Caco-2 (cell line): ENCODE measurements around the gene IFT81. TPM values are rescaled to one million over a fixed set of nuclear protein-coding genes. Genes with fewer than 3 reads are reported as not detected.

Experiments used
- BruUV-seq: library from RNA; stranded (reverse); fragments of 400-500 nt; replicated peaks from 2 replicates; lab custom pipeline; 2021; lab: Mats Ljungman, UMichigan
- CTCF ChIA-PET: fragments of 300-600 bp; sonication (Branson Sonifier 250); formaldehyde crosslinking; loops from one replicate; lab custom pipeline; 2022; ENCODE audit warnings: antibody characterized with exemption; lab: Charles Lee
- POLR2A ChIA-PET: fragments of 300-600 bp; sonication (Branson Sonifier 250); formaldehyde crosslinking; loops from one replicate; lab custom pipeline; 2022; ENCODE audit warnings: antibody characterized with exemption; lab: Charles Lee
- DNase-seq, 2 experiments: peaks; one replicate each; pipeline versions ENCODE4 v3.0.0 to v3.0.0-alpha.2; 2020 to 2022
- H3K27me3 ChIP-seq: replicated peaks from 2 replicates; pipeline ENCODE4 v1.6.0; 2011; ENCODE audit warnings: low read length; ENCODE audit not compliant: control insufficient read depth, insufficient read depth
- H3K36me3 ChIP-seq: 2 replicates; pipeline ENCODE4 v1.5.1; 2011; ENCODE audit warnings: low read length; ENCODE audit not compliant: control insufficient read depth, insufficient read depth
- H3K4me1 ChIP-seq: fragments of 250-450 bp; sonication (Bioruptor Pico); 2 replicates; pipeline ENCODE4 v1.5.1; 2020; ENCODE audit warnings: mild to moderate bottlenecking
- H3K4me3 ChIP-seq: 2 replicates; pipeline ENCODE4 v1.5.1; 2011; ENCODE audit warnings: low read depth, mild to moderate bottlenecking, control low read depth, low read length
- H3K9me3 ChIP-seq: fragments of 250-450 bp; sonication (Bioruptor Pico); 2 replicates; pipeline ENCODE4 v1.5.1; 2020; ENCODE audit warnings: mild to moderate bottlenecking, moderate library complexity
- H3K27ac Mint-ChIP-seq: one replicate; pipeline ENCODE4 v1.8.0; 2022; ENCODE audit warnings: mixed read lengths; ENCODE audit not compliant: unreplicated experiment
- H3K27me3 Mint-ChIP-seq: one replicate; pipeline ENCODE4 v1.8.0; 2022; ENCODE audit warnings: mixed read lengths; ENCODE audit not compliant: insufficient read depth, unreplicated experiment
- H3K36me3 Mint-ChIP-seq: one replicate; pipeline ENCODE4 v1.8.0; 2022; ENCODE audit warnings: mild to moderate bottlenecking, mixed read lengths; ENCODE audit not compliant: insufficient read depth, unreplicated experiment
- H3K4me1 Mint-ChIP-seq: one replicate; pipeline ENCODE4 v1.8.0; 2022; ENCODE audit warnings: low read depth, mixed read lengths; ENCODE audit not compliant: unreplicated experiment
- H3K4me3 Mint-ChIP-seq: one replicate; pipeline ENCODE4 v1.8.0; 2022; ENCODE audit warnings: mild to moderate bottlenecking, moderate library complexity, mixed read lengths; ENCODE audit not compliant: unreplicated experiment
- H3K9me3 Mint-ChIP-seq: one replicate; pipeline ENCODE4 v1.8.0; 2022; ENCODE audit warnings: mixed read lengths; ENCODE audit not compliant: unreplicated experiment
- intact Hi-C: fragments of 100-400 bp; cut with micrococcal nuclease; formaldehyde crosslinking; loops from one replicate; pipeline ENCODE4 v1.10.0; 2022; ENCODE audit not compliant: unreplicated experiment
- total RNA-seq: library from RNA; stranded (reverse); gene quantifications from 2 replicates; pipeline ENCODE4 v1.2.3, GENCODE V29; 2022
- TF ChIP-seq, protein P1 (sequence below), 2 experiments: fragments of 200-600 bp in 1 of 2; IDR thresholded peaks; 1 replicate in 1 of 2; 2 replicates in 1 of 2; pipeline versions ENCODE4 v1.5.1 to v1.8.0; 2011 to 2022; ENCODE audit warnings: antibody characterized with exemption in 1 of 2, control low read depth in 1 of 2, inconsistent platforms in 1 of 2, low read depth in 1 of 2, low read length in 1 of 2, mild to moderate bottlenecking in 1 of 2, moderate library complexity in 1 of 2; ENCODE audit not compliant: insufficient read depth in 1 of 2, severe bottlenecking in 1 of 2, unreplicated experiment in 1 of 2

IFT81 gene
- total RNA-seq, 1 experiment from 2014 or later: 5.9 TPM

DNA sequence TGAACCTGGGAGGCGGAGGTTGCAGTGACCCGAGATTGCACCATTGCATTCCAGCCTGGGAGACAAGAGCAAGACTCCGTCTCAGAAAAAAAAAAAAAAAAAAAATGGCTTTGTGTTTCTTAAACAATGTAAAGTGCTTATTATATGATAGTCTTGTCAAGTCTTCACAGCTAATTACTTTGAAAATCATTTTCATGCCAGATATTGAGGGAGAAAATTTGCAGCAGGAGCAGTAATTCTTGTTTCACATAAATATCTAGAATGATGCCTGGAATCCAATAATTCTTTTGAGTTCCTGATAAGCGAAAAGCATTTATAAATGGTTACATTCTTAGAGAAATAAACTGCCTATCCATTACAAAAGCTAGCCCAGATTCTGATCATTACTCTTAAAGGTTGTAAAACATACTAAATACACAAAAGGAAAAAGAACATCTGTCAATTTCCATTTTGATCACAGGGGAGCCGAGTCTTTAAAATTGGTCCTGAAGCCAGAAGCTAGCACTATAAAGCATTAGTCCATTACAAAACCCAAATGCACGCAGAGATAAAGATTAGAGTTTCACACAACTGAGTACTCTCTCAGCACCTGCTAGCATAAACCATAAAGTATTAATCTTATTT lies 50.3 kb downstream of the IFT81 start:
- no peak overlapping the region for H3K4me3 Mint-ChIP-seq
- no peaks in the 10 kb centered on the region for H3K4me1 Mint-ChIP-seq
- H3K27me3 Mint-ChIP-seq: no peaks in the 10 kb centered on the region
- intact Hi-C loops: no loop called here
- no peaks in the 10 kb centered on the region for H3K9me3 Mint-ChIP-seq
- DNase-seq: peak; percentile 18 to 40
- TF ChIP-seq, protein P1, sequence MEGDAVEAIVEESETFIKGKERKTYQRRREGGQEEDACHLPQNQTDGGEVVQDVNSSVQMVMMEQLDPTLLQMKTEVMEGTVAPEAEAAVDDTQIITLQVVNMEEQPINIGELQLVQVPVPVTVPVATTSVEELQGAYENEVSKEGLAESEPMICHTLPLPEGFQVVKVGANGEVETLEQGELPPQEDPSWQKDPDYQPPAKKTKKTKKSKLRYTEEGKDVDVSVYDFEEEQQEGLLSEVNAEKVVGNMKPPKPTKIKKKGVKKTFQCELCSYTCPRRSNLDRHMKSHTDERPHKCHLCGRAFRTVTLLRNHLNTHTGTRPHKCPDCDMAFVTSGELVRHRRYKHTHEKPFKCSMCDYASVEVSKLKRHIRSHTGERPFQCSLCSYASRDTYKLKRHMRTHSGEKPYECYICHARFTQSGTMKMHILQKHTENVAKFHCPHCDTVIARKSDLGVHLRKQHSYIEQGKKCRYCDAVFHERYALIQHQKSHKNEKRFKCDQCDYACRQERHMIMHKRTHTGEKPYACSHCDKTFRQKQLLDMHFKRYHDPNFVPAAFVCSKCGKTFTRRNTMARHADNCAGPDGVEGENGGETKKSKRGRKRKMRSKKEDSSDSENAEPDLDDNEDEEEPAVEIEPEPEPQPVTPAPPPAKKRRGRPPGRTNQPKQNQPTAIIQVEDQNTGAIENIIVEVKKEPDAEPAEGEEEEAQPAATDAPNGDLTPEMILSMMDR (IDR thresholded peaks at IDR 0.05; ENCODE audit: insufficient read depth in 1 of 2, low read depth in 1 of 2, low read length in 1 of 2, severe bottlenecking in 1 of 2, unreplicated experiment in 1 of 2): no peak
- H3K27ac Mint-ChIP-seq: no peak overlapping the region
- Histone ChIP-seq H3K9me3 (no peaks in the 10 kb centered on the region), H3K27me3 (no peaks in the 10 kb centered on the region), H3K4me3 (no peak overlapping the region), H3K36me3 (no peaks in the 10 kb centered on the region; the same call in 1 of the 2 replicates), H3K4me1 (0 out of 2 replicates have a peak, but pooled peaks cover 4% of the 10 kb centered on the region)
- ChIA-PET CTCF (interaction anchor here (0.5 to 0.7 kb wide), 4 partner anchors 13 to 135 kb away, joined by 3 to 6 read pairs (median 6); no protein-coding TSS in a partner anchor), POLR2A (no interaction called here)
- BruUV-seq: no TSS peak
- no peaks in the 10 kb centered on the region for H3K36me3 Mint-ChIP-seq

DNA sequence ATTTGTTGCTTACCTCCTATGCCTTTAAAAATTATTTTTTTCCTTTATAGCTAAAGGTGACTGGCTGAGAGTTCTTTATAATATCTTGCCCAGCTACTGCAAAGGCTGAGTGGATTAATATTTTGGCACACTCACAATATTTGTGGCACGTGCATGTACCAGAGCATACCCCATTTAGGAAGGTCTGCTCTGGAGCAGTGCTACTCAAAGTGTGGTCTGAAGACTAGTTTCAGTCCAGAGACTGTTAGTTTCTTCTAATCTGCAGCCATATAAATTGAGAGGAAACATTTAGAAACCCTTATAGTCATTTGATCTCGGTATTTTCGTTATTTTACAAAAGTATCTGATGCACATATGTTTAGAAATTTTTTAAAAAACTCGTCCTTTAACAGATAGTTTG lies 51.0 kb downstream of the IFT81 start:
- 0 out of 2 replicates have a peak, but pooled peaks cover 4% of the 10 kb centered on the region for H3K4me1 ChIP-seq
- no peaks in the 10 kb centered on the region; the same call in 1 of the 2 replicates for H3K36me3 ChIP-seq
- CTCF ChIA-PET: interaction anchor here (0.5 kb wide), 1 partner anchor 76 kb away, joined by 6 read pairs; no protein-coding TSS in a partner anchor
- Mint-ChIP-seq H3K9me3 (no peaks in the 10 kb centered on the region), H3K27me3 (no peaks in the 10 kb centered on the region), H3K27ac (no peak overlapping the region), H3K4me1 (no peaks in the 10 kb centered on the region), H3K36me3 (no peaks in the 10 kb centered on the region), H3K4me3 (no peak overlapping the region)
- TF ChIP-seq, protein P1 (IDR thresholded peaks at IDR 0.05; ENCODE audit: insufficient read depth in 1 of 2, low read depth in 1 of 2, low read length in 1 of 2, severe bottlenecking in 1 of 2, unreplicated experiment in 1 of 2): no peak
- intact Hi-C loops: no loop called here
- no peaks in the 10 kb centered on the region for H3K27me3 ChIP-seq
- no TSS peak for BruUV-seq
- POLR2A ChIA-PET: interaction anchor here (0.6 kb wide), 1 partner anchor 113 kb away, joined by 3 read pairs; no protein-coding TSS in a partner anchor
- DNase-seq: no peak
- no peaks in the 10 kb centered on the region for H3K9me3 ChIP-seq
- H3K4me3 ChIP-seq: no peak overlapping the region

DNA sequence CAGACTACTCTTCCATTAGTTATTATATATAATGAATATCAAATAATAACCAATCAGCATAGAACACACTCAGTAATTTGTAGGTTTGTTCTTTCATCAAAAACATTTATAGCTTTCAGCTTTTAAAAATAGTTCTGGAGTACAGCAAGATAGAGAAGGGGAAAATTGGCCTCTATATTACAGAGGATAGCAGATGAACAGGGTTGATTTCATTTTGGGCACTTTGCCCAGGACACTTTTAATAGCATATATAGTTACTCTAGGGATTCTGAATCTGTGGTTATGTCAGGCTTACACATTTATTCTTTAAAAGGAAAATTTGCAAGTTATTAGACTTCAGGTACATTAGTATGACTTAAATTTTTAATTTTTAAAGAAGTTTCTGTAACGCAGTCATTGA lies 52.6 kb downstream of the IFT81 start:
- Histone ChIP-seq H3K4me3 (no peak overlapping the region), H3K4me1 (no peaks in the 10 kb centered on the region), H3K27me3 (no peaks in the 10 kb centered on the region), H3K36me3 (no peaks in the 10 kb centered on the region; the same call in 1 of the 2 replicates), H3K9me3 (no peaks in the 10 kb centered on the region)
- BruUV-seq: no TSS peak
- no peaks in the 10 kb centered on the region for H3K36me3 Mint-ChIP-seq
- TF ChIP-seq, protein P1 (IDR thresholded peaks at IDR 0.05; ENCODE audit: insufficient read depth in 1 of 2, low read depth in 1 of 2, low read length in 1 of 2, severe bottlenecking in 1 of 2, unreplicated experiment in 1 of 2): no peak
- intact Hi-C loops: no loop called here
- no peaks in the 10 kb centered on the region for H3K9me3 Mint-ChIP-seq
- ChIA-PET POLR2A (no interaction called here), CTCF (no interaction called here)
- H3K4me3 Mint-ChIP-seq: no peak overlapping the region
- no peak overlapping the region for H3K27ac Mint-ChIP-seq
- H3K4me1 Mint-ChIP-seq: no peaks in the 10 kb centered on the region
- DNase-seq: no peak
- H3K27me3 Mint-ChIP-seq: no peaks in the 10 kb centered on the region
